Measurements from ENCODE around the gene SPRR2E. TPM values are rescaled to one million over a fixed set of nuclear protein-coding genes. Genes with fewer than 3 reads are reported as not detected.
"Not testable (repeated sequence)": the region's sequence is repeated elsewhere in the genome, so short reads cannot be mapped to it uniquely, and the experiment has no call there.

SPRR2E gene
- total RNA-seq, 4 donors from 2014 or later, result 10.8 to 314 (median 156) TPM

GRCh38 chr1:153127296-153127695 is 33.0 kb upstream of the SPRR2E start:
- WGBS, result 46% methylated on average over 2 of the region's 2 CpGs
- TF ChIP-seq CTCF (IDR thresholded peaks at IDR 0.05) (no peak), POLR2A (IDR thresholded peaks at IDR 0.05) (no peak), POLR2AphosphoS5 (IDR thresholded peaks at IDR 0.05) (no peak), EP300 (IDR thresholded peaks at IDR 0.05) (no peak)
- DNase-seq (ENCODE audit: low spot score in 2 of 2), result no peak
- H3K4me3 ChIP-seq, result no peak overlapping the region
- no peaks in the 10 kb centered on the region for H3K27me3 ChIP-seq
- H3K27ac ChIP-seq, result no peak overlapping the region
- no peaks in the 10 kb centered on the region for H3K36me3 ChIP-seq
- peaks cover 4% of the 10 kb centered on the region for H3K9me3 ChIP-seq
- H3K4me1 ChIP-seq, result peaks cover 4% of the 10 kb centered on the region

DNA sequence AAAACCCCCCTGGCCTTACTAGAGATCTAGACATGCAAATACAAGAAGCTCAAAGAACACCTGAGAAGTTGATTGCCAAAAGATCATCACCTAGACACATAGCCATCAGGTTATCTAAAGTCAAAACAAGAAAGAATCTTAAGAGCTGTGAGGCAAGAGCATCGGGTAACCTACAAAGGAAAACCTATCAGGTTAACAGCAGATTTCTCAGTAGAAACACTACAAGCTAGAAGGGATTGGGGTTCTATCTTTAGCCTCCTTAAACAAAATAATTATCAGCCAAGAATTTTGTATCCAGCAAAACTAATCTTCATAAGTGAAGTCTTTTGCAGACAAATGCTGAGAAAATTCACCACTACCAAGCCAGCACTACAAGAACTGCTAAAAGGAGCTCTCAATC is 31.2 kb upstream of the SPRR2E start:
- Histone ChIP-seq H3K27ac (no peak overlapping the region), H3K36me3 (no peaks in the 10 kb centered on the region), H3K4me1 (peaks cover 4% of the 10 kb centered on the region), H3K9me3 (peaks cover 7% of the 10 kb centered on the region), H3K27me3 (no peaks in the 10 kb centered on the region), H3K4me3 (no peak overlapping the region)
- no peak for DNase-seq (ENCODE audit: low spot score in 2 of 2)
- TF ChIP-seq CTCF (IDR thresholded peaks at IDR 0.05) (no peak), POLR2A (IDR thresholded peaks at IDR 0.05) (no peak), POLR2AphosphoS5 (IDR thresholded peaks at IDR 0.05) (no peak), EP300 (IDR thresholded peaks at IDR 0.05) (no peak)
- 69% methylated on average over 1 of the region's 1 CpG for WGBS

DNA sequence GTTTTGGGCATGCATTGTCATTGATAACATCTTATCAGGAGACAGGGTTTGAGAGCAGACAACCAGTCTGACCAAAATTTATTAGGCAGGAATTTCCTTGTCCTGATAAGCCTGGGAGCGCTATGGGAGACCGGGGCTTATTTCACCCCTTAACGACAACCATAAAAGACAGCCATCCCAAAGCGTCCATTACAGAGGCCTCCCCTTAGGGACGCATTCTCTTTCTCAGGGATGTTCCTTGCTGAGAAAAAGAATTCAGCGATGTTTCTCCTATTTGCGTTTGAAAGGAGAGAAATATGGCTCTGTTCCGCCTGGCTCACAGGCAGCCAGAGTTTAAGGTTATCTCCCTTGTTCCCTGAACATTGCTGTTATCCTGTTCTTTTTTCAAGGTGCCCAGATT is 29.5 kb upstream of the SPRR2E start:
- H3K27me3 ChIP-seq; H3K36me3 ChIP-seq; H3K4me3 ChIP-seq; H3K9me3 ChIP-seq; H3K27ac ChIP-seq; DNase-seq (ENCODE audit: low spot score in 2 of 2); H3K4me1 ChIP-seq: not testable (repeated sequence)
- WGBS, result 74% methylated on average over 8 of the region's 8 CpGs

DNA sequence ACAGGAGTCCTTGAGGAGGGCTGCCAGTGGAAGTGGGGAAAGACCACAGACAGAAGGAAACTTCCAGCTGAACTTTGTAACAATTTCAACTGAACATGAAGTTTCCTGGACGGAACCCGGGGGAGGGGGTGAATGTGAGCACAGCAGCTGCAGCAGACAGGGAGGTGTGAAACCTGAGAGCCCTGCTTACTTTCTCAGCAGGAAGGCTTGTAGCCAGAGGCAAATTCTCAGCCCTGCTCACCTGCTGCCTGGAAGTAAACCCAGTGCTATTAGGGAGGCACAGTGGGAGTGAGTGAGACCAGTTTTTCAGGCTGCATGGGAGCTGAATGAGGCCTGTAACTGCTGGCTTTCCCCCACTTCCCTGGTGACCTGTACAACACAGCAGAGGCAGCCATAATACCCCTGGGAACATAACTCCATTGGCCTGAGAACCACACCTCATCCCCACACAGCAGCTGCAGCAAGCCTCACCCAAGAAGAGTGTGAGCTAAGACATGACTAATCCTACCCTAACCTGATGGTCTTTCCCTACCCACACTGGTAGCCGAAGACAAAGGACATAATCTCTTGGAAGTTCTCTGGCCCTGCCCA is 28.6 kb upstream of the SPRR2E start:
- TF ChIP-seq POLR2A (IDR thresholded peaks at IDR 0.05), result no peak
- no peak for TF ChIP-seq POLR2AphosphoS5 (IDR thresholded peaks at IDR 0.05)
- TF ChIP-seq EP300 (IDR thresholded peaks at IDR 0.05), result no peak
- no peak for TF ChIP-seq CTCF (IDR thresholded peaks at IDR 0.05)
- DNase-seq (ENCODE audit: low spot score in 2 of 2), result no peak
- no peaks in the 10 kb centered on the region for H3K27me3 ChIP-seq
- H3K9me3 ChIP-seq, result peaks cover 7% of the 10 kb centered on the region
- no peak overlapping the region for H3K4me3 ChIP-seq
- peak overlapping the region; percentile 62 for H3K27ac ChIP-seq
- peaks cover 4% of the 10 kb centered on the region for H3K4me1 ChIP-seq
- WGBS, result 27% methylated on average over 3 of the region's 3 CpGs
- H3K36me3 ChIP-seq, result no peaks in the 10 kb centered on the region

DNA sequence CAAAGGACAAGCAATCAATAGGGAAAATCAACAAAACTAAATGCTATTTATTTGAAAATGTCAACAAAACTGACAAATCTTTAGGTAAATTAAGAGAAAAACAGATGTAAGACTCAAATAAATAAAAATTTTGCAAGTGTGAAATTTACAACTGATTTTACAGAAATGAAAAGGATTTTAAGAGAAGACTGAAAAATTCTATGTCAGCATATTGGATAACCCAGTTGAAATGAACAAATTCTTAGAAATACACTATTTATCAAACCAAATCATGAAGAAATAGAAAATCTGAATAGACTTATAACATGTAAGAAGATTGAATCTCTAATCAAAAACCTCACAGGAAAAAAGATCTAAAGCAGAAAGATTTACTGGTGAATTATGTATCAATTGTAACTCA is 26.6 kb upstream of the SPRR2E start:
- DNase-seq (ENCODE audit: low spot score in 2 of 2), result no peak
- no peak overlapping the region for H3K27ac ChIP-seq
- peaks cover 7% of the 10 kb centered on the region for H3K9me3 ChIP-seq
- no peak overlapping the region for H3K4me3 ChIP-seq
- TF ChIP-seq EP300 (IDR thresholded peaks at IDR 0.05) (no peak), CTCF (IDR thresholded peaks at IDR 0.05) (no peak)
- peaks cover 4% of the 10 kb centered on the region for H3K4me1 ChIP-seq
- H3K27me3 ChIP-seq, result no peaks in the 10 kb centered on the region
- no peaks in the 10 kb centered on the region for H3K36me3 ChIP-seq

GRCh38 chr1:153119491-153119971 is 25.2 kb upstream of the SPRR2E start:
- H3K4me1 ChIP-seq, result peaks cover 4% of the 10 kb centered on the region
- TF ChIP-seq POLR2AphosphoS5 (IDR thresholded peaks at IDR 0.05) (no peak), CTCF (IDR thresholded peaks at IDR 0.05) (no peak), POLR2A (IDR thresholded peaks at IDR 0.05) (no peak), EP300 (IDR thresholded peaks at IDR 0.05) (no peak)
- no peak for DNase-seq (ENCODE audit: low spot score in 2 of 2)
- H3K27me3 ChIP-seq, result no peaks in the 10 kb centered on the region
- no peak overlapping the region for H3K4me3 ChIP-seq
- no peaks in the 10 kb centered on the region for H3K36me3 ChIP-seq
- peaks cover 3% of the 10 kb centered on the region for H3K9me3 ChIP-seq
- 55% methylated on average over 3 of the region's 3 CpGs for WGBS
- no peak overlapping the region for H3K27ac ChIP-seq

DNA sequence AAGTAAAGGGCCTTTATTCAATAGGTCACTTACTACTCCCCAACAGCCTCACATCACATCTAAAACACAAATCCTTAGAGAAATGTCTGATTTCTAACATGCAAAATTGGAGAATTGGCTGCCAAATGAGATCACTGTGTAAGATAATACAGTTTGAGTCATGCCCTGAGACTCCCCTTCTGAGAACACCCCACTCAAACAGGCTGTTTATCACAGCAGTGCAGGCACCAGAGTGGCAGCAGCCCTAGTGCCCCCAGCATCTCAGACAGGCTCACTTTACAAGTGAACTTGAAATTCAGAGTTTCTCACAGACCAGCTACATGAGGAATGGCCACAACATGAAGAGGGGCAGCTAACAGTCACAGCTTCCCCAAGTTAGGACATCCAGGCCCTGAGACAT is 20.9 kb upstream of the SPRR2E start:
- H3K36me3 ChIP-seq; H3K4me3 ChIP-seq; H3K4me1 ChIP-seq; DNase-seq (ENCODE audit: low spot score in 2 of 2); H3K27ac ChIP-seq; H3K27me3 ChIP-seq; H3K9me3 ChIP-seq: not testable (repeated sequence)
